ENCODE data around the gene SETD5.

Gene SETD5

GRCh38 chr3:9409981-9410854 lies 12.8 kb downstream of the SETD5 start:
- no peak for DNase-seq

DNA sequence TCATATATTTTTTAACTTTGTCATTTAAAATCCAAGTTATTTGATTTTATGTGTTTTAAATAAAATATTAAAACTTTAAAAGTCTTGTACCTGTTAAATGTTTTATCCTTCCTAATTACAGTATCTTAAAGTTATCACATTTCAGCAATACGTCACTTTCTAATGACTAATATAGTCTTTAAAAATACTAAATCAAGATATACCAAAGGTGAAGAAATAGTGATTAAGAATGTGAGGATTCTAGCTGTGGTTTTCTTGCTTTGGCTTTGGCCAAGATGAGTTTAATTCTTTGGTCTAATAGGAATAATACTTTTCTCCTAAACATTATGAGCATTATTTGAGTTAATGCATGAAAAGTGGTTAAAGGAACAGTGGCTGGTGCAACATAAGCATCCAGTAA lies 13.9 kb downstream of the SETD5 start:
- DNase-seq, result no peak

GRCh38 chr3:9412293-9412692 lies 14.9 kb downstream of the SETD5 start:
- DNase-seq, result no peak

GRCh38 chr3:9414826-9415225 lies 17.4 kb downstream of the SETD5 start:
- DNase-seq, result no peak

DNA sequence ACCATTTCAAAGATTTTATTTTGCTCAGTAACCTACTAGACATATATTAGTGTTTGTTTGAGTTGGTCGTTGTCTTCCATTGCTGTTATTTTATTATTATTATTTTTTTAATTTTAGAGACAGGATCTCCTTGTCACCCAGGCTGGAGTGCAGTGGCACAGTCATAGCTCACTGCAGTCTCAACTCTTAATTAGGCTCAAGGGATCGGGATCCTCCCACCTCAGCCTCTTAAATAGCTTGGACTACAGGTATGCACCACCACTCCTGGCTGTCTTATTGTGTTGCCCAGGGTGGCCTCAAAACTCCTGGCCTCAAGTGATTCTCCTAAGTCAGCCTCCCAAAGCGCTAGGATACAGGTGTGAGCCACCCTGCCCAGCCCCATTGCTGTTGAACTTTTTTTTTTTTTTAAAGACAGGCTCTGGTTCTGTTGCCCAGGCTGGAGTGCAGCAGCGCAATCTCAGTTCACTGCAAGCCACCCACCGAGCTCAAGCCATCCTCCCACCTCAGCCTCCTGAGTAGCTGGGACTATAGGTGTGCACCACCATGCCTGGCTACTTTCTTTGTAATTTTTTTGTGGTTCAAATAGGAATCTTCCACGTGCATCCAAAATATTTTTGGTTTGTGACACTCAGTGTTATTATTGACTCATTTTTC lies 18.2 kb downstream of the SETD5 start:
- DNase-seq, result no peak

DNA sequence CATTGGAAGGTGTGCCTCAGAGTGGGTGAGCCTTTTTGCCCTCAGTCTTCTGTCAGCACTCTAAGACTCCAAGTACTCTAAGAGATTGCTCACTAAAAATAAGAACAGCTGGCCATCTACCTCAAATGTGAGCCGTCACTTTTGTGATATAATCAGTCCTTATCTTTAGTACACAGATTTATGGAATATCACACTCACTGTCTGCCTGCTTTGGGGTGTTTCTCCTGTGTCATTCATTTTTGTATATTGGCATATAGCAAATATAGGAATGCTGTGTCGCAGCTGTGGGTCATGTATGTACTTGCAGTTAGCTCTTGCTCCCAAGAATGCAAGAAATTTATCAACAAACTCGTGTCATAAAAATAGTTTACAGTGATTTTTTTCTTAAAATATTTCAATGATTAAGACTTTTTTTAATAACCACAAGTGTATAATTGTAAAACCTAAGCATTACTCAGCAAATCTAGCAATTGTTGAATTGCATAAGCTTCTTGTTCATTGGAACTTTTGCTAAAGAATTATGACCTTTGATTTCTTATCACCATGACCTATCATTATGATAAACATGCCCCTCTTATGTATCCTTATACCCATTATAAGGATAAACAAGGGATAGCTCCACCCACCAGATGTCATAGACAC lies 18.8 kb downstream of the SETD5 start:
- DNase-seq, result no peak

DNA sequence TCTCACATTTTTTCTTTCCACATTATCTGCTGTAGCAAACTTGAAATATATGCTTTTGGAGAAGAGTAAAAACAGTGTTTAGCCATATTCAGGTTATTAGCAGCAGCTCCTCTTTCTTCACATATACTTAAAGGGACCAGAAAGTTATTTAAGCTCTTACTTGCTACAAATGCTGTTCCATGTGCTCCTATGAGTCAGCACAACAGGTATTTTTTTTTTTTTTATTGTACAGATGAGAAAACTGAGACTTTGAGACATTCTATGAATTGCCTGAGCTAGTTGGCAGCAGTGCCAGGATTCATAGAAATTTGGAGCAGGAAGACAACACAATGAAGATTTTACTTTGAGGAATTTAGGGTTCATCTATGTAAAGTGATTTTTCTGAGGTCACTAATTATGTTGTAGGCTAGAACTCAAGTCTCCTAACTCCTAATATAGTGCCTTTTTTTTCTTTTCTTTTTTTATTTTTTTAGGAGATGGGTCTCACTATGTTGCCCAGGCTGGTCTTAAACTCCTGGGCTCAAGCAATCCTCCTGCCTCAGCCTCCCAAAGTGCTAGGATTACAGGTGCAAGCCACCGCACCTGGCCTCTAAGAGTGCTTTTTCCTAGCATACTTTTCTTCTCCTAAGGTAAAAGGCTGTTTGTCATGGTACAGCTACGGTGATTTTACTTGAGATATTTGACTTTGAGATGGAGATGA lies 23.6 kb downstream of the SETD5 start:
- DNase-seq, result no peak

- DNase-seq, result no peak
These were observed 25.5 kb downstream of the SETD5 start for GRCh38 chr3:9422712-9423424.

- no peak for DNase-seq
These were observed 31.0 kb downstream of the SETD5 start for GRCh38 chr3:9428411-9428810.

GRCh38 chr3:9430733-9431132 lies 33.3 kb downstream of the SETD5 start:
- DNase-seq, result no peak

- DNase-seq, result no peak
These were observed 36.5 kb downstream of the SETD5 start for GRCh38 chr3:9433627-9434521.

GRCh38 chr3:9435316-9435715 lies 37.9 kb downstream of the SETD5 start:
- DNase-seq, result no peak

DNA sequence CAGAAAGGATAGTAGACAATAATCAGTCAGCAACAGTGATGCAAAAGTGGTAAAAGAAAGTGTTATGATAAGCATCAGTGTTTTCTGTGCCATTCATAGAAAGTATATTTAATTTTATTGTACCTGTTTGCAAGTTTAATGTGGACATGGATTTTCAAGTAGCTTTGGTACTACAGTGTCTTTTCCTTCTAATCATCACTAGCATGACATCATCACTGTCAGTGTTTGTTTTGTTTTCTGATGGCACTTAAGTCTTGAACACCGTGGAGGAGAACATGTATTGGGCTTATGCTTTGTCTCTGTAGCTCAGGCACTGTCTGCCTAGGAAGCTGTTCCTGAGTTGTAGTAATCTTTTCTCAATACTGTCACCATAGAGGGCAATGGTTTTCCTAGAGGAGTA lies 41.9 kb downstream of the SETD5 start:
- no peak for DNase-seq

- no peak for DNase-seq
These were observed 44.2 kb downstream of the SETD5 start for GRCh38 chr3:9441501-9442221.

DNA sequence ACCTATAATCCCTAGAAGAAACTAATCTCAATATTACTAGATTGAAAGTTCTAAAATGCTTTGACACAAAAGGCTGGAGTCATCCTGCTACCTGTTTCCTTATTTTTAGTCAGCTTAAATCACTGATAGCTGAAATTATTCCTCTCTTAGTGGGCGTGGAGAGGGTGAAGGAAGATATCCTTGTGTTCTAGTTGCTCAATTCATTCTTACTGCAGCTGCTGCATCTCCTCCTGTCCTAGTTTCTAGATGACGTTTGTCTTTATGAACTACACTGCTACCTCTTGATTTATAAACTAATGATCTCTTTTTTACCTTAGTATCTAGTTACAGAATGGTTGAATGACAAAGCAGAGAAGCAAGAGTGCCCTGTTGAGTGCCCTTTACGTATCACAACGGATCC lies 50.7 kb downstream of the SETD5 start:
- no peak for DNase-seq

DNA sequence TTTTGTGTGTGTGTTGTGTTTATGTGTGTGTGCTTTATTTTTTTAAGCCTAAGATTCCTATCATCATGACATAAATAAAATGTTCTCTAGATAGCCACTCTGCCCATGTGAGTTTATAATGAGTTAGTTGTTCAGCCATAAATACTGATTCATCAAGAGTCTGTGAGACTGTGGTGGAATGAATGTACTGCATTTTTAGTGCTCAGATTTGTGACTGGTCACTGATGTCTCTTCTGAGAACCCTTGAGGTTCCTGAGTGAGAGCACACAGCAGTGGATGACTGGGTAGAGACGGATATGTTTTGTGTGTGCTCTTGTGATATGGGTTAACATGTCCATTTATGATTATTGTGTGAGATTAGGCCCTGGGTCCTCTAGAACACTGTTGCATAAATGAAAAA lies 51.2 kb downstream of the SETD5 start:
- no peak for DNase-seq

DNA sequence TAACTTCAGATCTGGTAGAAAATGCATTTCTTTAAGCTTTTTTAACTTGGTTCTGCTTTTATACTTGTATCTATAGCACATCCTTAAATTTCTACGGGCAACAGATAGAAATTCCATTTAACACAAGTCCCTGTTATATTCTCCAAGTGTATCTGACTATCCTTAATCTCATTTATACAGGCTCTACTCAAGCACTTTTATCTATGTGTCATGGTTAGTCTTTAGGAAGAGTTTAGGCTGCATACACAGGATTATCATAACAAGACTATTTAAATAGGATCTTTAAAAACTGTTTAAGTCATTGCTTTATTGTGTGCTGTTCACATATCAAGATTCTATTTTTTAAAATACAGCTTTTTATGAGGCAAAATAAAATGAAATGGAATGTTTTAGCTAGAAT lies 52.7 kb downstream of the SETD5 start:
- no peak for DNase-seq

DNA sequence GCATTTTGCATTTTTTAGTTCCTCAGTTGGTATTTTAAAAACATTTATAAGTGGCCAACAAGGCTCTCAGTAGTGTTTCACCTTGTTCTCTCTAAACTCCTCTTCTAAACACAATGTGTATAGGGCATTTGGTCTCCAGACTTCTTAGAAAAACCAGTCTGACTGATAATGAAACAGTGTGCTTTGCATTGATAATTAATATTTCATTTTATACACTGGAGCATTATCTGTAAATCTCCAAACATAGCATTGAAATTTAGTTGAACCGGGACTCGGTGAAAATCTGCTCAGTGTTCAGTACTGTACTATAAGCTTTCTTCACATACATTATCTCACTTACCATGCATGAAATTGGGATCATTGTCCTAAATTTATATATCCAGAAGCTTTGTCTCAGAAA lies 53.6 kb downstream of the SETD5 start:
- DNase-seq, result no peak

GRCh38 chr3:9452417-9452816 lies 55.0 kb downstream of the SETD5 start:
- DNase-seq, result no peak

DNA sequence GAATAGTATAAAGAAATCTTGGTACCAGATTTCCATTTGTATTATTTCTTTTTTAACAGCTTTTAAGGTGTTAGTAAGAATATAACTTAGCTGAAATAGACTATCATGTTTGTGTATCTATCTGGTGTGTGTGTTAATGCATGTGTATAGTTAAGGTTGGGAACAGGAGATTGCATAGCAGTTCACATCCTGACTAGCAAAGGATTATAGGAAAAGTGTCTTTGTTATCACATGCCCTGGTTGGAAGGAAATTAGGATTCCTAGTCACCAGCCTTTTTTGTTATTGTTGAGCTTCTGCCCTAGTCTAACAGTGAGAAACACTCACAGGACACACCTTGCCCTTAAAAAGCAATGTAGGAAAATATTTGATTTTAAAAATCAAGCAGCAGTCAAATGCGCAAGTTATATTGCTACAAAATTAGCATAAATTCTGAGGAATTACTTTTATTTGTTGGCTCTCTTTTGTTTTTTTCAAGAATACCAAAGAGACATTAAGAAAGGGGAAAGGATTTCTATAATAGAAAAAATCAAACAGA lies 58.2 kb downstream of the SETD5 start:
- no peak for DNase-seq

DNA sequence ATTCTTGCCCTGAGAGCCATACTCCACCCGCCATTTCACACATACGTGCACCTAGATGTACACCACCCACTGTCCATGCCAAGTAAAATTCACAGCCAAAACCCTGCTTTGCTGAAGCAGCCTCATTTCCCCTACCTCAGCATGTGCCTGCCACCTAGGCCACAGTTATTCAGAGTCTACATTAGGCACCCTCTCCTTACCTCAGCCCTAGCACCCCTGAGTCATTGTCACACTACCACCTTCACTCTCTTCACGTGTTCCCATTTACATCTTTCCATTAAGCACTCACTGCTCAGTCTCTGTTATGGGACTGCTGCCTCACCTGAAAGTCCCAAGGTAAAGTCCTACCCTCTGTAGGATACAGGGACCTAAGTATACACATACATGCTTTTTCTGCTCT lies 70.0 kb downstream of the SETD5 start:
- DNase-seq, result no peak

All from activated CD8-positive, alpha-beta memory T cell treated with anti-CD3 and anti-CD28 coated beads, Interleukin-2, amount 50 U/mL, for 48 hours (primary cell).